ENCODE results near the gene PGLYRP2. TPM values are rescaled to one million over a fixed set of nuclear protein-coding genes. Genes with fewer than 3 reads are reported as not detected.

The PGLYRP2 gene
- total and polyA plus RNA-seq, 2 donors (not counting 3 experiments of a cell fraction or from before 2014, with no cell fraction given), result 0.03 to 0.18 TPM

DNA sequence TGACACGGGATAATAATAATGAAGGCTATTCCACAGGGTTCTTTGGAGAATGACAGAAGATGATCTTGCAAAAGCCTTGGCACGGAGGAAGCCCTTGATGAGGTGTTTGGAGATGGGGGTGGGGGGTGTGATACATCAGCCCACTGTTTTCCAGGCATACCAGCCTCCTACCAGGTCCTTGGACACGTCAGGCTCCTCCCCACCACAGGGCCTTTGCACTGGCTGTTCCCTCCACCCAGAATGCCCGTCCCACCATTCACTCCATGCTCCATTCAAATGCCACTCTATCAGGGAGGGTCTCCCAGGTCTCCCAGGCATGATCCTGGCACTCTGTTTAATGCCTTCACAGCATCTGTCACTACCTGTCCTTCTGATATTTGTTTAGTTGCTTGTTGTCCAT is 32.2 kb downstream of the PGLYRP2 start:
- dilution Hi-C loops (cut with MboI; ENCODE audit: extremely low pct_ligation_motif_present, low sequenced_read_pairs), result no loop called here
- H3K36me3 ChIP-seq (ENCODE audit: control insufficient read depth in 2 of 2, extremely low read depth in 1 of 2, insufficient read depth in 2 of 2, low read length in 2 of 2), result no peaks in the 10 kb centered on the region
- no peak overlapping the region for H3K27ac ChIP-seq (ENCODE audit: insufficient read depth, low read depth, low read length)
- ChIA-PET POLR2A (no interaction called here), CTCF (no interaction called here)
- no peak overlapping the region for H3K4me3 ChIP-seq (replicated peaks in 1 of 3; ENCODE audit: insufficient read depth in 1 of 3, low read depth in 1 of 3, low read length in 3 of 3)
- H3K9me3 ChIP-seq (replicated peaks; ENCODE audit: control insufficient read depth, insufficient read depth, low read length), result no peaks in the 10 kb centered on the region
- no peaks in the 10 kb centered on the region for H3K9me1 ChIP-seq (replicated peaks; ENCODE audit: control insufficient read depth, extremely low read depth, insufficient read depth, low read length)
- TF ChIP-seq, protein P1, sequence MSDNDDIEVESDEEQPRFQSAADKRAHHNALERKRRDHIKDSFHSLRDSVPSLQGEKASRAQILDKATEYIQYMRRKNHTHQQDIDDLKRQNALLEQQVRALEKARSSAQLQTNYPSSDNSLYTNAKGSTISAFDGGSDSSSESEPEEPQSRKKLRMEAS (IDR thresholded peaks at IDR 0.05; ENCODE audit: insufficient read depth, insufficient read length), result no peak
- TF ChIP-seq POLR2A (IDR thresholded peaks at IDR 0.05; ENCODE audit: low read depth, low read length), result no peak
- TF ChIP-seq, protein P2, sequence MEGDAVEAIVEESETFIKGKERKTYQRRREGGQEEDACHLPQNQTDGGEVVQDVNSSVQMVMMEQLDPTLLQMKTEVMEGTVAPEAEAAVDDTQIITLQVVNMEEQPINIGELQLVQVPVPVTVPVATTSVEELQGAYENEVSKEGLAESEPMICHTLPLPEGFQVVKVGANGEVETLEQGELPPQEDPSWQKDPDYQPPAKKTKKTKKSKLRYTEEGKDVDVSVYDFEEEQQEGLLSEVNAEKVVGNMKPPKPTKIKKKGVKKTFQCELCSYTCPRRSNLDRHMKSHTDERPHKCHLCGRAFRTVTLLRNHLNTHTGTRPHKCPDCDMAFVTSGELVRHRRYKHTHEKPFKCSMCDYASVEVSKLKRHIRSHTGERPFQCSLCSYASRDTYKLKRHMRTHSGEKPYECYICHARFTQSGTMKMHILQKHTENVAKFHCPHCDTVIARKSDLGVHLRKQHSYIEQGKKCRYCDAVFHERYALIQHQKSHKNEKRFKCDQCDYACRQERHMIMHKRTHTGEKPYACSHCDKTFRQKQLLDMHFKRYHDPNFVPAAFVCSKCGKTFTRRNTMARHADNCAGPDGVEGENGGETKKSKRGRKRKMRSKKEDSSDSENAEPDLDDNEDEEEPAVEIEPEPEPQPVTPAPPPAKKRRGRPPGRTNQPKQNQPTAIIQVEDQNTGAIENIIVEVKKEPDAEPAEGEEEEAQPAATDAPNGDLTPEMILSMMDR (IDR thresholded peaks at IDR 0.05; ENCODE audit: extremely low read depth in 1 of 2, insufficient read depth in 1 of 2, low read depth in 1 of 2, low read length in 2 of 2), result no peak
- TF ChIP-seq EZH2 (IDR thresholded peaks at IDR 0.05; ENCODE audit: borderline replicate concordance, low read depth, low read length, severe bottlenecking), result no peak
- TF ChIP-seq JUN (IDR thresholded peaks at IDR 0.05; ENCODE audit: borderline replicate concordance, insufficient read depth, insufficient read length, low read depth), result no peak
- TF ChIP-seq MYC (IDR thresholded peaks at IDR 0.05; ENCODE audit: low read depth, low read length), result no peak
- TF ChIP-seq FOS (IDR thresholded peaks at IDR 0.05; ENCODE audit: borderline replicate concordance, insufficient read depth, low read length), result no peak
- TF ChIP-seq GATA2 (IDR thresholded peaks at IDR 0.05; ENCODE audit: insufficient read depth, insufficient read length, low read depth, low read length), result no peak
- TF ChIP-seq POLR2AphosphoS5 (IDR thresholded peaks at IDR 0.05; ENCODE audit: insufficient read depth, low read depth, low read length), result no peak
- intact Hi-C loops (cut with micrococcal nuclease), result no loop called here
- H3K4me2 ChIP-seq (ENCODE audit: insufficient read depth, low read length), result no peak overlapping the region
- no peaks in the 10 kb centered on the region for H3K27me3 ChIP-seq (ENCODE audit: control insufficient read depth in 2 of 2, insufficient read depth in 2 of 2, low read length in 2 of 2)
- H3K9ac ChIP-seq (replicated peaks; ENCODE audit: extremely low read depth, insufficient read depth, low read length), result no peak overlapping the region
- no peak overlapping the region for H2AFZ ChIP-seq (ENCODE audit: low read depth, low read length)
- DNase-seq (ENCODE audit: low read depth, low spot score), result no peak
- BruUV-seq (replicated peaks), result no TSS peak
- H3K4me1 ChIP-seq (ENCODE audit: control insufficient read depth, extremely low read depth, insufficient read depth, low read length), result peaks cover 8% of the 10 kb centered on the region
- FAIRE-seq, result no peak
- no peaks in the 10 kb centered on the region for H4K20me1 ChIP-seq (replicated peaks; ENCODE audit: control insufficient read depth, extremely low read depth, insufficient read depth, low read length)
- H3K79me2 ChIP-seq (ENCODE audit: control insufficient read depth, insufficient read depth, low read length), result no peaks in the 10 kb centered on the region
